T-helper 22 cell (primary cell): ENCODE measurements around the gene PFKFB4.
"Not testable (repeated sequence)": the region's sequence is repeated elsewhere in the genome, so short reads cannot be mapped to it uniquely, and the experiment has no call there.

Source experiments
- DNase-seq: peaks from one replicate; pipeline ENCODE4 v3.0.0-alpha.2; 2020; ENCODE audit warnings: low read depth

Gene PFKFB4

GRCh38 chr3:48530701-48531100, 25.9 kb downstream of the PFKFB4 start:
- DNase-seq: not testable (repeated sequence)

GRCh38 chr3:48528754-48529153, 27.8 kb downstream of the PFKFB4 start:
- no peak for DNase-seq

- no peak for DNase-seq
Measured at GRCh38 chr3:48528048-48528447, 28.6 kb downstream of the PFKFB4 start.

GRCh38 chr3:48524970-48525369, 31.6 kb downstream of the PFKFB4 start:
- no peak for DNase-seq

- no peak for DNase-seq
Measured at GRCh38 chr3:48521635-48522034, 35.0 kb downstream of the PFKFB4 start.

- DNase-seq: no peak
Measured at GRCh38 chr3:48519277-48519643, 37.3 kb downstream of the PFKFB4 start.

- DNase-seq: no peak
Measured at GRCh38 chr3:48518638-48519276, 37.8 kb downstream of the PFKFB4 start.

GRCh38 chr3:48518069-48518468, 38.5 kb downstream of the PFKFB4 start:
- DNase-seq: no peak

GRCh38 chr3:48516571-48516970, 40.0 kb downstream of the PFKFB4 start:
- DNase-seq: no peak

GRCh38 chr3:48514431-48515227, 42.0 kb downstream of the PFKFB4 start:
- no peak for DNase-seq

- no peak for DNase-seq
Measured at GRCh38 chr3:48511551-48511950, 45.1 kb downstream of the PFKFB4 start.

- DNase-seq: peak; percentile 64
Measured at GRCh38 chr3:48507256-48508061, 49.1 kb downstream of the PFKFB4 start.

- DNase-seq: no peak
Measured at GRCh38 chr3:48505968-48506504, 50.6 kb downstream of the PFKFB4 start.

- DNase-seq: no peak
Measured at GRCh38 chr3:48505146-48505545, 51.5 kb downstream of the PFKFB4 start.

- peak; percentile 30 for DNase-seq
Measured at GRCh38 chr3:48504051-48504946, 52.3 kb downstream of the PFKFB4 start, which contains the start of gene SHISA5. SHISA5 (minus strand) TSS chr3:48504174; CDS start chr3:48504094, 80 bp downstream.

- DNase-seq: no peak
Measured at GRCh38 chr3:48503401-48504050, 53.1 kb downstream of the PFKFB4 start.

- no peak for DNase-seq
Measured at GRCh38 chr3:48502728-48503168, 53.9 kb downstream of the PFKFB4 start.

- no peak for DNase-seq
Measured at GRCh38 chr3:48502121-48502520, 54.5 kb downstream of the PFKFB4 start.

- DNase-seq: no peak
Measured at GRCh38 chr3:48501196-48501595, 55.4 kb downstream of the PFKFB4 start.

GRCh38 chr3:48500656-48501055, 55.9 kb downstream of the PFKFB4 start:
- DNase-seq: no peak

- DNase-seq: no peak
Measured at GRCh38 chr3:48493203-48493501, 63.5 kb downstream of the PFKFB4 start.
